Testis (tissue), 3 donors: Measurements from ENCODE around the gene PRMT7. TPM values are rescaled to one million over a fixed set of nuclear protein-coding genes. Genes with fewer than 3 reads are reported as not detected.

Source experiments
- DNase-seq: peaks from one replicate; pipeline ENCODE4 v3.0.0-alpha.2; 2019
- H3K27ac ChIP-seq, 2 donors: fragments of 200-600 bp; sonication (generic); one replicate each; pipeline ENCODE4 v1.5.1; 2019
- H3K27me3 ChIP-seq: fragments of 200-600 bp; sonication (generic); one replicate; pipeline ENCODE4 v1.5.1; 2019
- H3K36me3 ChIP-seq: fragments of 200-600 bp; sonication (generic); one replicate; pipeline ENCODE4 v1.5.1; 2017; ENCODE audit warnings: low read depth; ENCODE audit errors: missing control alignments
- H3K4me1 ChIP-seq: fragments of 200-600 bp; sonication (generic); one replicate; pipeline ENCODE4 v1.5.1; 2019
- H3K4me3 ChIP-seq, 2 donors: fragments of 200-600 bp; sonication (generic); one replicate each; pipeline ENCODE4 v1.5.1; 2017 to 2019
- H3K9me3 ChIP-seq: fragments of 200-600 bp; sonication (generic); one replicate; pipeline ENCODE4 v1.5.1; 2017
- POLR2A ChIP-seq: fragments of 450-650 bp; IDR thresholded peaks from one replicate; pipeline ENCODE4 v1.6.1; 2017; ENCODE audit warnings: antibody characterized with exemption, mild to moderate bottlenecking, moderate library complexity
- WGBS, 2 donors: methylation state at CpG; one replicate each; pipeline ENCODE4 v1.1.5; 2018; 5-methylcytosine and 5-hydroxymethylcytosine counted together
- intact Hi-C: fragments of 100-400 bp; cut with DNase I; formaldehyde crosslinking; loops from one replicate; pipeline ENCODE4 v1.15.1; 2023; ENCODE audit warnings: low total_unique reads
- polyA plus RNA-seq: library from polyadenylated mRNA; stranded (reverse); fragments of 350-450 nt; fragmentation: Illumina TruSeq; extraction: RNeasy Lipid Tissue Mini Kit (QIAGEN cat#74804); gene quantifications from one replicate; pipeline ENCODE4 v1.2.3, GENCODE V29; 2014; ENCODE audit warnings: low read depth, low replicate concordance; ENCODE audit not compliant: insufficient read depth
- total RNA-seq, 2 donors: library from RNA; depleted of rRNA; stranded (reverse); fragments of >200 nt; gene quantifications; one replicate each; pipeline ENCODE4 v1.2.3, GENCODE V29; 2016
- TF ChIP-seq, protein P1 (sequence below), 3 experiments: fragments of 450-650 bp in 2 of 3; fragments of 200-600 bp in 1 of 3; sonication (generic) in 1 of 3; IDR thresholded peaks; one replicate each; pipeline ENCODE4 v1.5.1; 2016 to 2019; ENCODE audit warnings: antibody characterized with exemption in 3 of 3, mild to moderate bottlenecking in 2 of 3, moderate library complexity in 1 of 3

PRMT7 gene
- total and polyA plus RNA-seq, 3 donors from 2014 or later, result 47.9 to 111 (median 99.3) TPM

DNA sequence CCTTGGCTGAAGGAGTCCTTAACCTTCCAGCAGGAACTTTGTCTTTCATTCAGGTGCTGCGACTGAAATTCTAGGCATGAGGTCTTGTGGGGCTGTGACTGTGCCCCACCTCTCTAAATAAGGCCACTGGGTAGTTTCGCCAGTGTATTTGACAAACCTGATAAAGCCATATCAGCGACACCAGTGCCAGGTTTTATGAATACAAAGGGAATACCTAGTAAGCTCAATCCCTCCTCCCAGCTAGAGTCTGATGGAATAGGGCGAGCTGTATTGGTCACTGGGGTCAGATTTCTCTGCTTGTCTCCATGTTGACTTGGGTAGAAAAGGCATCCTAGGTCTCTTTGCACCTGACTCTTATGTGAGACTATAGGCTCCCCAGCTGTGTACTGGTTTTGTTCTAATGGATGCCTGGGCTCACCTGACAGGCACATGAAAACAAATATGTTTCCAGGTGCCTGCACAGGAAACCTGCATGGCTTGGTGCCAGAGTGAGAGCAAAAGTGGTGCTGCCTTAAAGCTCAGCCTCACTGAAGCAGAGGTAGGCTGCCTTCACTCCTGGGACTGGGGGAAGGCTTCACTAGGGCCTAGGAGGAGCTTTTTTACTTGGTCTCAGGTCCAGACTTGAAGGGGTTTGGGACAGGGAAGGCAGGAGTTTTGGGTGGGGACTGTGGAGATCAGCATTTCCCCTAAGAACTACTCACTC, 38.2 kb upstream of the PRMT7 start:
- intact Hi-C loops, result no loop called here
- TF ChIP-seq POLR2A, result no peak
- TF ChIP-seq, protein P1, sequence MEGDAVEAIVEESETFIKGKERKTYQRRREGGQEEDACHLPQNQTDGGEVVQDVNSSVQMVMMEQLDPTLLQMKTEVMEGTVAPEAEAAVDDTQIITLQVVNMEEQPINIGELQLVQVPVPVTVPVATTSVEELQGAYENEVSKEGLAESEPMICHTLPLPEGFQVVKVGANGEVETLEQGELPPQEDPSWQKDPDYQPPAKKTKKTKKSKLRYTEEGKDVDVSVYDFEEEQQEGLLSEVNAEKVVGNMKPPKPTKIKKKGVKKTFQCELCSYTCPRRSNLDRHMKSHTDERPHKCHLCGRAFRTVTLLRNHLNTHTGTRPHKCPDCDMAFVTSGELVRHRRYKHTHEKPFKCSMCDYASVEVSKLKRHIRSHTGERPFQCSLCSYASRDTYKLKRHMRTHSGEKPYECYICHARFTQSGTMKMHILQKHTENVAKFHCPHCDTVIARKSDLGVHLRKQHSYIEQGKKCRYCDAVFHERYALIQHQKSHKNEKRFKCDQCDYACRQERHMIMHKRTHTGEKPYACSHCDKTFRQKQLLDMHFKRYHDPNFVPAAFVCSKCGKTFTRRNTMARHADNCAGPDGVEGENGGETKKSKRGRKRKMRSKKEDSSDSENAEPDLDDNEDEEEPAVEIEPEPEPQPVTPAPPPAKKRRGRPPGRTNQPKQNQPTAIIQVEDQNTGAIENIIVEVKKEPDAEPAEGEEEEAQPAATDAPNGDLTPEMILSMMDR (IDR thresholded peaks at IDR 0.05), result no peak
- peak overlapping the region; percentile 55 to 64 for H3K27ac ChIP-seq
- WGBS, 2 donors, result 65 to 96% methylated on average over 4 of the region's 4 CpGs
- H3K4me1 ChIP-seq, result peaks cover 49% of the 10 kb centered on the region
- DNase-seq, result no peak
- H3K9me3 ChIP-seq, result no peaks in the 10 kb centered on the region
- no peaks in the 10 kb centered on the region for H3K27me3 ChIP-seq
- H3K36me3 ChIP-seq, result no peaks in the 10 kb centered on the region
- H3K4me3 ChIP-seq, result no peak overlapping the region

DNA sequence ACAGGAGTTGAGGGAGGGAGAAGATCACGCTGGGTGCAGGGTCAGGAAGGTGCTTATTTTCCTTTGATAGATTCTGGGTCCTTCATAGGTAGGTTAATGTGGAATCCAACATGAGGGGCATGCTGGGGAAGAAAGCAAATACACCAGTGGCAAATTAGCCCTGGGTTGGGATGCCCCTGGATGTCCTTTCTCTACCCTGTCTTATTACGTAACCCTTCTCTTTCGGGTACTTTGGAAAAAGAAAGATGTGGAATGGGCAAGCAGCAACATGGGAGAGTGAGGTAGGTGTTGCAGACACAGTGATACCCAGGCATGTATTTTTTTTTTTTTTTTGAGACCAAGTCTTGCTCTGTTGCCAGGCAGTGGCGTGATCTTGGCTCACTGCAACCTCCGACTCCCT, 37.4 kb upstream of the PRMT7 start:
- peak overlapping the region in 1 of 2 donors; percentile 64 for H3K27ac ChIP-seq
- H3K36me3 ChIP-seq, result no peaks in the 10 kb centered on the region
- H3K9me3 ChIP-seq, result no peaks in the 10 kb centered on the region
- peaks cover 43% of the 10 kb centered on the region for H3K4me1 ChIP-seq
- no peak for DNase-seq
- TF ChIP-seq, protein P1 (IDR thresholded peaks at IDR 0.05), result no peak
- no peak for TF ChIP-seq POLR2A
- intact Hi-C loops, result no loop called here
- H3K27me3 ChIP-seq, result no peaks in the 10 kb centered on the region
- WGBS, 2 donors, result 89 to 91% methylated on average over 5 of the region's 5 CpGs
- no peak overlapping the region for H3K4me3 ChIP-seq

DNA sequence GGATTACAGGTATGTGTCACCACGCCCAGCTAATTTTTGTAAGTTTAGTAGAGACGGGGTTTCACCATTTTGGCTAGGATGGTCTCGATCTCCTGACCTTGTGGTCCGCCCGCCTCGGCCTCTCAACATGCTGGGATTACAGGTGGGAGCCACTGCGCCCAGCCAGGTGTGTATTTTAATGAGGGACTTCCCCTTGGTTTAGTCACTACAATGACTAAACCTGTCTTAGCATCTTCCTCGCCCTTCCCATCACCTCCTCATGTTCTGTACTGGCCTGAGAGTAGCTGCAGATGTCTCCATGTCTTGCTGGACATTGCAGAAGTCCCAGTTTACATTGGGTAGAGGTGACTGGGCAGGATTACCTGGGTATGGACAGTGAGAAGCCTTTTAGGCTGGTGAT, 36.9 kb upstream of the PRMT7 start:
- no peaks in the 10 kb centered on the region for H3K27me3 ChIP-seq
- no peak overlapping the region for H3K27ac ChIP-seq
- TF ChIP-seq, protein P1 (IDR thresholded peaks at IDR 0.05), result no peak
- no peak for TF ChIP-seq POLR2A
- peaks cover 43% of the 10 kb centered on the region for H3K4me1 ChIP-seq
- H3K9me3 ChIP-seq, result no peaks in the 10 kb centered on the region
- no peaks in the 10 kb centered on the region for H3K36me3 ChIP-seq
- no peak overlapping the region for H3K4me3 ChIP-seq
- DNase-seq, result no peak
- intact Hi-C loops, result no loop called here
- 92 to 96% methylated on average over 7 to 8 of the region's 8 CpGs for WGBS, 2 donors

DNA sequence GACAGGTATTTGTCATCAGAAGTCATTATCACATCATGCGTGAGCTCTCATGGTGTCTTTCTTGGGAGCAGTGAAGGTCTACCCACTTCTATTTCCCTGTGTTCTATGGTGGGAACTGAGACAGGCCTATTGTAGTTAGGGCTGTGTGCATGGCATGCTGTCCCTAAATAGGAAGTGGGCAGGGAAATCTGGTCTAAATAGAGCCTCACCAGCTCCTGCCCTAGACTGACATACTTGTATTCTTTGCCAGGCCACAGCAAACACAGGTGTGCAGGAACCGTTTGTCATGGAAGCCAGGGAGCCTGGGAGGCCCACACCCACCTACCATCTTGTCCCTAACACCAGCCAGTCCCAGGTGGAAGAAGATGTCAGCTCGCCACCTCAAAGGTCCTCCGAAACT, 36.4 kb upstream of the PRMT7 start:
- no peak for DNase-seq
- WGBS, 2 donors, result 90% methylated on average over 1 to 4 of the region's 4 CpGs
- intact Hi-C loops, result no loop called here
- H3K4me3 ChIP-seq, result no peak overlapping the region
- H3K27ac ChIP-seq, result no peak overlapping the region
- no peaks in the 10 kb centered on the region for H3K36me3 ChIP-seq
- no peaks in the 10 kb centered on the region for H3K27me3 ChIP-seq
- H3K4me1 ChIP-seq, result peaks cover 41% of the 10 kb centered on the region
- H3K9me3 ChIP-seq, result no peaks in the 10 kb centered on the region
- no peak for TF ChIP-seq POLR2A
- TF ChIP-seq, protein P1 (IDR thresholded peaks at IDR 0.05), result no peak
